GM19023 (cell line): Measurements from ENCODE around the gene TRIM27.
"Not testable (repeated sequence)": the region's sequence is repeated elsewhere in the genome, so short reads cannot be mapped to it uniquely, and the experiment has no call there.

ENCODE experiments used
- ATAC-seq: cut with Tn5 transposase; IDR thresholded peaks from one replicate; pipeline ENCODE4 v1.9.1; 2021; ENCODE audit warnings: mild to moderate bottlenecking, moderate library complexity; ENCODE audit not compliant: unreplicated experiment

TRIM27 gene, protein sequence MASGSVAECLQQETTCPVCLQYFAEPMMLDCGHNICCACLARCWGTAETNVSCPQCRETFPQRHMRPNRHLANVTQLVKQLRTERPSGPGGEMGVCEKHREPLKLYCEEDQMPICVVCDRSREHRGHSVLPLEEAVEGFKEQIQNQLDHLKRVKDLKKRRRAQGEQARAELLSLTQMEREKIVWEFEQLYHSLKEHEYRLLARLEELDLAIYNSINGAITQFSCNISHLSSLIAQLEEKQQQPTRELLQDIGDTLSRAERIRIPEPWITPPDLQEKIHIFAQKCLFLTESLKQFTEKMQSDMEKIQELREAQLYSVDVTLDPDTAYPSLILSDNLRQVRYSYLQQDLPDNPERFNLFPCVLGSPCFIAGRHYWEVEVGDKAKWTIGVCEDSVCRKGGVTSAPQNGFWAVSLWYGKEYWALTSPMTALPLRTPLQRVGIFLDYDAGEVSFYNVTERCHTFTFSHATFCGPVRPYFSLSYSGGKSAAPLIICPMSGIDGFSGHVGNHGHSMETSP

DNA sequence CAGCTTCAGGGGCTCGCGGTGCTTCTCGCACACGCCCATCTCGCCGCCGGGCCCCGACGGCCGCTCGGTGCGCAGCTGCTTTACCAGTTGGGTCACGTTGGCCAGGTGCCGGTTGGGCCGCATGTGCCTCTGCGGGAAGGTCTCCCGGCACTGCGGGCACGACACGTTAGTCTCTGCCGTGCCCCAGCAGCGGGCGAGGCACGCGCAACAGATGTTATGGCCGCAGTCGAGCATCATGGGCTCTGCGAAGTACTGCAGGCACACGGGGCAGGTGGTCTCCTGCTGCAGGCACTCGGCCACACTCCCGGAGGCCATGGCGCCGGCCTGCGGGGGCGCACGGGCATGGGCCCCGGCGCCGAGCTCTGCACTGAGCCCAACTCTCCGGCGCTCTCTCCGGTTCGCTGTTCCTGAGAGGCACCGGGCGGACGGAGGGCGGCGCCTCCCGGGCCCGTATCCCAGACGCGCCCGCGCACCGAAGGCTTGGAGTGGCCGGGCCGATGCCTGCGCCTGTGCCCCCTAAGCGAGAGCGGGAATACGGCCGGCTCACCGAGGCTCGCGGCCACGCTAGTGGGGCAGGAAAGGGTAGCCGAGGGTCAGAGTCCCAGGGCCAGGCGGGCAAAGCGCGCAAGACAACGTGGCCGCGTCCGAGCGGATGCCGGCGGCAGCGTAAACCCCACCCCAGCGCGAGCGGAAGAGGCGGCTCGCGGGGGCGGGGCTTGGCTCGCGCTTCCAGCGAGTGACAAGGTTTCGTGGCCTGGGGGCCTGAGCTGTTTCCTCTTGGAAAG is at the start of gene TRIM27:
Gene TRIM27 (minus strand): TSS at position 668 of the 785 bp plus-strand sequence. CDS start 353 bp downstream, at position 315.
- peak; percentile 85 for ATAC-seq

DNA sequence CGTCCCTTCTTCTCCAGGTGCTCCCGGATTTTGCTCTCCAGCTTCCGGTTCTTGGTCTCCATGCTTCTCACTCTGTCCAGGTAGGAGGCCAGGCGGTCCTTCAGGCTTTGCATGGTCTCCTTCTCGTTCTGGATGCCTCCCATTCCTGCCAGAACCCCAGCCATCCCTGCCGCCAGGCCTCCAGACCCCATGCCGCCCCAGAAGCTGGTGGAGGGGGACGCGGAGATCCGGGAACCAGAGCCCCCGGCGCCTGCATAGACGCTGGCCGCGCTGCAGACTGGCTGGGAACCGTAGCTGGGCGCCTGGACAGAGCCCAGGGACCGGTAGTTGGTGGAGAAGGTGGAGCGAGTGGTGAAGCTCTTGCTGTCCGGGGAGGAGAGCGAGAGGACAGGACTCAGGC is 46.3 kb upstream of the TRIM27 start:
- not testable (repeated sequence) for ATAC-seq

DNA sequence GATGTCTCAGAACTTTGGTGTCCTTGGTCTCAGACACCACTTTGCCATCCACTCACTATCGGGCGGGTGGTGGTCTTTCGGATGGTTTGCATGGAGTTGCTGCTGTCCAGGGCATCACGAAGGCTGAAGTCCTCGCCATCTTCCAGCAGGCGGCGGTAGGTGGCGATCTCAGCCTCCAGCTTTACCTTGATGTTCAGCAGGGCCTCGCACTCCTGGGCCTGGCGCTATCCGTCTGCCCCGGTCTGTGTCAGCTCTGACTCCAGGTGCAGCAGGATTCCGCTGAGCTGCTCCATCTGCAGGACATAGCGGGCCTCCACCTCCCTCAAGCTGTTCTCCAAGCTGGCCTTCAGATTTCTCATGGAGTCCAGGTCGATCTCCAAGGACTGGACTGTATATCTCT is 45.3 kb upstream of the TRIM27 start:
- no peak for ATAC-seq

DNA sequence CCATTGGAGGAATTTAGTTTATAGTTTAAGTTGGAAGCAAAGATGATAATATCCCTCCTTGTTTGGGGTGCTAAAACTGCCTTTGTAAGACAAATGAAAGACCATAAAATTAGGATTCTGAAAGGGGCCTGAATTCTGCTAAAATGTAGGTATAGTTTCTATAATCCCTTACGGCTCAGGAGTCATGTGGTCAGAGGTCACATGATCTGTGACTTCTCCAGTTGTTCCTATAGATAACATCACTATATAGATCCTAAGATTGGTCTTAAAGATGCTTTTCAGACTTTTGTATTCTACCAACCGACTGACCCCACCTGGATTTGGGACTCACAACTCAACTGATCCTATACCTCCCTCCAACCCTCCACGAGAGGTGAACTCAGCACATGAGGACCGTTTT is 44.7 kb upstream of the TRIM27 start:
- no peak for ATAC-seq

DNA sequence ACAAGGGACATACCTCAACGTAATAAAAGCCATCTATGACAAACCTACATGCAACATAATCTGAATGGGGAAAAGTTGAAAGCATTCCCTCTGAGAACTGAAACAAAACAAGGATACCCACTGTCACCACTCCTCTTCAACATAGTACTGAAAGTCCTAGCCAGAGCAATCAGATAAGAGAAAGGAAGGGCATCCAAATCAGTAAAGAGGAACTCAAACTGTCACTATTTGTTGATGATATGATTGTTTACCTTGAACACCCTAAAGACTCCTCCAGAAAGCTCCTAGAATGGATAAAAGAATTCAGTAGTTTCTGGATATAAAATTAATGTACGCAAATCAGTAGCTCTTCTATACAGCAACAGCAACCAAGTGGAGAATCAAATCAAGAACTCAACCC is 41.9 kb upstream of the TRIM27 start:
- no peak for ATAC-seq

DNA sequence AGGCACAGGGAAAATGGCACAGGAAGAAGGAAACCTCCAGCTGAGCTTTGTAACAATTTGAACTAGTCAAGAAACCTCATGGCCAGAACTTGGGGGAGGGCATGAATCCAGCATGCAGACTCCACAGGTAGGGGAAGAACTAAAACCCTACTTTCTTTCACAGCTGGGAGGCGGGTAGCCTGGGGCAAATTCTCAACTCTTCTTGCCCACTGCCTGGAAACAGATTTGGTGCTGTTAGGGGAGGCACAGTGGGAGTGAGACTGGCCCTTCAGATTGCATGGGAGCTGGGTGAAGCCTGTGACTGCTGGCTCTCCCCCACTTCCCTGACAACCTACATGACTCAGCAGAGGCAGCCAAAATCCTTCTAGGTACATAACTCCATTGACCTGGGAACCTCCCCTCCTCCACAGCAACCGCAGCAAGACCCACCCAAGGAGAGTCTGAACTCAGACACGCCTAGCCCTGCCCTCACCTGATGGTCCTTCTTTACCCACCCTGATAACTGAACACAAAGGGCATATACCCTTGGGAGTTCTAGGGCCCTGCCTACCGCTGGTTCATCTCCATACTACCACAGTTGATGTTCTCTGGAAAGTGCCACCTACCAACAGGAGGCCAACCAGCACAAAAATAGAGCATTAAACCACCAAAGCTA is 37.2 kb upstream of the TRIM27 start:
- no peak for ATAC-seq

DNA sequence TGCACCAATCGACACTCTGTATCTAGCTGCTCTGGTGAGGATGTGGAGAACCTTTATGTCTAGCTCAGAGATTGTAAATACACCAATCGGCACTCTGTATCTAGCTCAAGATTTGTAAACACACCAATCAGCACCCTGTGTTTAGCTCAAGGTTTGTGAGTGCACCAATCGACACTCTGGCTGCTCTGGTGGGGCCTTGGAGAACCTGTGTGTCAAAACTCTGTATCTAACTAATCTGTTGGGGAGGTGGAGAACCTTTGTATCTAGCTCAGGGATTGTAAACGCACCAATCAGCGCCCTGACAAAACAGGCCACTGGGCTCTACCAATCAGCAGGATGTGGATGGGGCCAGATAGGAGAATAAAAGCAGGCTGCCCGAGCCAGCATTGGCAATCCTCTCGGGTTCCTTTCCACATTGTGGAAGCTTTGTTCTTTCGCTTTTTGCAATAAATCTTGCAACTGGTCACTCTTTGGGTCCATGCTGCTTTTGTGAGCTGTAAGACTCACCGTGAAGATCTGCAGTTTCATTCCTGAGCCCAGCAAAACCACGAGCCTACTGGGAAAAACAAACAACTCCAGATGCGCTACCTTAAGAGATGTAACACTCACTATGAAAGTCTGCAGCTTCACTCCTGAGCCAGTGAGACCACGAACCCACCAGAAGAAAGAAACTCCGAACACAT is 34.9 kb upstream of the TRIM27 start:
- ATAC-seq: not testable (repeated sequence)

DNA sequence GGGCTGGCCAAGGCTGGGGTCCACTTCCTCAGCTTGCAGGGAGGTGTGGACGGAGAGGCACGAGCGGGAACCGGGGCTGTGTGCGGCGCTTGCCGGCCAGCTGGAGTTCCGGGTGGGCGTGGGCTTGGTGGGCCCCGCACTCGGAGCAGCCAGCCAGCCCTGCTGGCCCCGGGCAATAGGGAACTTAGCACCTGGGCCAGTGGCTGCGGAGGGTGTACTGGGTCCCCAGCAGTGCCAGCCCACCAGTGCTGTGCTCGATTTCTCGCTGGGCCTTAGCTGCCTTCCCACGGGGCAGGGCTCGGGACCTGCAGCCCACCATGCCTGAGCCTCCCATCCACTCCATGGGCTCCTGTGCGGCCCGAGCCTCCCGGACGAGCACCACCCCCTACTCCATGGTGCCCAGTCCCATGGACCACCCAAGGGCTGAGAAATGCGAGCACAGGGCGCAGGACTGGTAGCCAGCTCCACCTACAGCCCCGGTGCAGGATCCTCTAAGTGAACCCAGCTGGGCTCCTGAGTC is 34.1 kb upstream of the TRIM27 start:
- ATAC-seq: not testable (repeated sequence)

DNA sequence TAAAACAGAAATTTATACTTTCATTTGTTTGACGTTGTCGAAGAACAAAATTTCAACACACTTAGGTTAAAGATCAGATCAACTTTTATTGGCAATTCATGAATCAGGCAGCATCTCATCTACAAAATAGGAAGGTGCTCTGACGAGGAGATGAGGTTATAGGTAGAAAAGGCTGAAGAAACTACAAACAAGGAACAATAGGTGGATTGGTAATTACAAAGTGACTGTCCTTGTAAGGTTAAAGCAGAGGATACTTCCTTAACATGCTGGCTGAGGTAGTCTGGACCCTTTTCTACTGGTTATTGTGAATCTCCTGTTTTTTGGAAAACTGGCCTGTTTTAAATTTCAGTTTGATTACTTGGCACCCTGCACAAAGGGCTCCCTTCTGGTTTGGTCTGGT is 32.5 kb upstream of the TRIM27 start:
- ATAC-seq: no peak

DNA sequence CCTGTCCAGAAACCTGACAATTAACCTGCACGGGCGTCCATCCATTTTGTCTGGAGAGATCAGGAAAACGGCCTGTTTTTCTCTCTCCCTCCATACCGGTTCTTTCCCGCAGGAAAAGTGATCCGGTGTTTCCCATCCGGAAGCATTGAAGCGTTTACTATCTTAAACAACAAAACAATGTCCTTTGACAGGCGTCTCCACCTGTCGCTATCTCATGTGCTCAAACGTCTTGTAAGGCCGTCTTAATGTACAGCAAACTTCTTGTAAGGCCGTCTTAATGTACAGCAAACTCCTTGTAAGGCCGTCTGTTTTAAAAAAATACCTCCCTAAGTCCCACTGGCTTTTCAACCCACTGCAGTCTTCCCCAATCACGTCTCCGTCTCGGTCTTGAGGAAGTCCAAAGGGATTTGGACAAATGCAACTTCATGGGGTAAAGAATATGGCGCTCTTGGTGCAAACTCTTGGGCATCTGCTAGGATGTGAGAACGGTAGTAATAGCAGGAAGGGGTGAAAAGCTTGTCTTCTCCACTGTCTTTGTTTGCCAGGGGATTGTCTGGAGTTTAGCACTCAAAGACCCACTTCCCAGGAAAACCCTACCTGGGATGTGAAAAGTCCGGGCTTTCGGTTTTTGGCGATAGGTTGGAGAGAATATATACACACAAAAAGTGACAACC is 29.9 kb upstream of the TRIM27 start:
- no peak for ATAC-seq

DNA sequence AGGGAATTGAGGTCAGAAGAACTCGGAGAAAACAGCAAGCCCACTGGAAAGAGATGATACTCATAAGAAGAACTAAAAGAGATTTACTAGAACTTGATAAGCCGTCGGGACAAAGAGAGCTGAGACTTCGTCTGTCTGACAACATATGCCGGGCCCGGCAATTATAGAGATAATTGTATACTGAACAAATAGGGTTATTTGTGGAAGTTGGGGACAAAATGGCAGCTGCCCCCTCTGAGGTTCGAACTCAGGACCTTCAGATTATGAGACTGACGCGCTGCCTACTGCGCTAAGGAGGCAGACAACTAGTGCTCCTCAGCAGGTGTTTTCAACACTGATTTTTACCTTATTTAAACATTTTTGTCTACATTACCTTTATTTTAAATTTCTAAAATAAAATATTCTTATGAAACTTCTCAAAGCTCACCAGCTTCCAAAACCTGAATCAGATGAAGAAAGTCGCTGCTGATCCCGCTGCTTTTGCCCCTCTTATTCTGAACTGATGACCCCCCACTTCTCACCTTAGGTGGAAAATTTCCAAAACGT is 29.3 kb upstream of the TRIM27 start:
- ATAC-seq: no peak

DNA sequence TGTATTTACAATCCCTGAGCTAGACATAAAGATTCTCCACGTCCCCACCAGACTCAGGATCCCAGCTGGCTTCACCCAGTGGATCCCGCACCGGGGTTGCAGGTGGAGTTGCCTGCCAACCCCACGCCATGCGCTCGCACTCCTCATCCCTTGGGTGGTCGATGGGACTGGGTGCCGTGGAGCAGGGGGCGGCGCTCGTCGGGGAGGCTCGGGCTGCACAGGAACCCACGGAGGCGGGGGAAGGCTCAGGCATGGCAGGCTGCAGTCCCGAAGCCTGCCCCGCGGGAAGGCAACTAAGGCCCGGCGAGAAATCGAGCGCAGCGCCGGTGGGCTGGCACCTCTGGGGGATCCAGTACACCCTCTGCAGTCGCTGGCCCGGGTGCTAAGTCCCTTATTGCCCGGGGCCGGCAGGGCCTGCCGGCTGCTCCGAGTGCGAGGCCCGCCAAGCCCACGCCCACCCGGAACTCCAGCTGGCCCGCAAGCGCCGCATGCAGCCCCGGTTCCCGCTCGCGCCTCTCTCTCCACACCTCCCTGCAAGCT is 25.9 kb upstream of the TRIM27 start:
- not testable (repeated sequence) for ATAC-seq

DNA sequence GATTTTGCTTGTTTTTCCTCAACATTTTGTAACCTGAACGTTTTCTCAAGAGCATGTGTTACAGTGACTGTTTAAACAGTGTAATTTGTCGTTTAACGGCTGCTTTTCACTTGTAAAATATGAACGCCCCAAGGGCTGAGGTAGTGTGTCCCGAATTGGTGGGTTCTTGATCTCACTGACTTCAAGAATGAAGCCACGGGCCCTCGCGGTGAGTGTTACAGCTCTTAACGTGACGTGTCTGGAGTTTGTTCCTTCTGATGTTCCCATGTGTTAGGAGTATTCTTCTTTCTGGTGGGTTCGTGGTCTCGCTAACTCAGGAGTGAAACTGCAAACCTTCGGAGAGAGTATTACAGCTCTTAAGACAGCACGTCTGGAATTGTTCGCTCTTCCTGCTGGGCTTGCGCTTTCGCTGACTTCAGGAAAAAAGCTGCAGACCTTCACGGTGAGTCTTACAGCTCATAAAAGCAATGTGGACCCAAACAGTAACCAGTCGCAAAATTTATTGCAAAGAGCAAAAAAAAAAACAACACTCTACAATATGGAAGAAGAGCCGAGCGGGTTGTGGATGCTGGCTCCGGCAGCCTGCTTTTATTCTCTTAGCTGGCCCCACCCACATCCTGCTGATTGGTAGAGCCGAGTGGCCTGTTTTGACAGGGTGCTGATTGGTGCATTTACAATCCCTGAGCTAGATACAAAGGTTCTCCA is 25.1 kb upstream of the TRIM27 start:
- ATAC-seq: no peak

DNA sequence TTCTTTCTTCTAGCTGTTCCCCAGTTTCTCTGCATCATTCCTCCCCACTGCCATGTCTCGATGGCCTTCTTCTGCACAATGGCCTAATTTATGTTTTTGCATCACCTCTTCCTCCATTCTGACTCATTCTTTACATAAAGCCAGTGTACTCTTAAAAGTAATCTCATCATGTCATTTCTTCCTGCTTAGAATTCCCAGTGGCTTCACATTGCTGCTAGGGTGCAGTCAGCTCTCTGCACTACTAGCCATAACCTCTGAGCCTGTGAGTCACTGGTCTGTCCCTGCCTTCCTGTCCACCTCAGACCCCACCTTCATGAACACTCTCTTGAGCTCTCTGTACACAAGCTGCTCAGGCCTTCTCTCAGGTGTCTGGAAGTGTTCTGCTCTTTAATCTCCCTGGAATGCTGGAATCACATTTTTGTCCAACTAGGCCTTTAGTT is 24.1 kb upstream of the TRIM27 start:
- no peak for ATAC-seq

DNA sequence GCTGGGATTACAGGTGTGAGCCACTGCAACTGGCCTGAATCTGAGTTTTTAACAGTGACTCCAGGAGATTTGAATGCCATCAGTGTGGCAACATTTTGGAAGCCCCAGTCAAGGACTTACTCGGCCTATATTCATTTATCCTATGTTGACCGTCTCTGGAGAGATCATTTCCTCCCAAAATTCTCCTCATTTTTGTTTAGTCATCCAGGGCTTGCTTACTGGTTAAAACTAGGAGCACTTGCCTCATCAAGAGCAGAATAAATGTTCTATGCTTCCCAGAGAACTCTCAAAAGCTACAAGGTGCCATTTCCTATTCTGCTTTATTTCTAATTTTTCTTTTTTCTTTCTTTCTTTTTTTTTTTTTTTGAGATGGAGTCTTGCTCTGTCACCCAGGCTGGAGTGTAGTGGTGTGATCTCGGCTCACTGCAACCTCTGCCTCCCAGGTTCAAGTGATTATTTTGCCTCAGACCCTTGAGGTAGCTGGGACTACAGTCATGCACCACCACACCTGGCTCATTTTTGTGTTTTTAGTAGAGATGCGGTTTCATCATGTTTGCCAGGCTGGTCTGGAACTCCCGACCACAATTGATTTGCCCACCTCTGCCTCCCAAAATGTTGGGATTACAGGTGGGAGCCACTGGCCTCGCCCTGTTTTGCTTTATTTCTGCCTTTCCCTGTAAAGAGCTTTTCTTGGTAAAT is 23.4 kb upstream of the TRIM27 start:
- ATAC-seq: no peak

DNA sequence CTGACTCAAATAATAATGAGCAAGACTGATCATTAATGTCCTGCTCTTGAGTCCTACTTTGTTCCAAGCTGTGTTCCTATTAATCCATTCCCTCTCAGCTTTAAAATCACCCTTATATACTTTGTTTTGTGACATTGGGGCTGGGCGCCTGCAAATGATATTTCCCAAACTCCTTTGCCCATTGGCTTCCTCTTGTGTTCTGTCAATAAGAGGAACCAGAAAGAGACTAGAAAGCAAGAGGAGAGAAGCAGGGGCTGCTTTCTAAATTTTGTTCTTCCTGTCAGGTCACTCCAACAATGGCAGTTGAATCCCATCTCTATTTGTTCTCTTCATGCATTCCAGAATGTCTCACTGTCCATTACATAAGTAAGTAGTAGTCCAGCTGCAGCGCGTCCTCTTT is 21.6 kb upstream of the TRIM27 start:
- no peak for ATAC-seq

DNA sequence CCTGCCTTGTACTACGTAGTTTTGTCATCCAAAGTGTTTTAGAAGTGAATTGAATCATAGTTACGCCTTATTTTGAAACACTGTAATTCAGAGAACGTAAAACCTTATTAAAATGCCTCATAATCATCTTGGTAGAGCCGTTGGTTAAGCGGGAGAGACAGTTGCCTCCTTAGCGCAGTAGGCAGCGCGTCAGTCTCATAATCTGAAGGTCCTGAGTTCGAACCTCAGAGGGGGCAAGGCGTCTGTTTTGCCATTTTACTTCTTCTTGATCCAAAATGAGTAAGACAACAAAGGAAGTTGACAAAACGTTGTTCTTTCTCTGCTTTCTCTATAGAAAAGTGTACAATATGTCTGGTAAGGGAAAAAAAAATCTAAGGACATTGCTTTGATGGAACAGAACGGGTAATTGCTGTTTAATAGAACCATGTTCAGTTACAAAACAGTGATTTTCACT is 20.7 kb upstream of the TRIM27 start:
- no peak for ATAC-seq
